Left ventricle myocardium inferior (tissue), 1 donor: ENCODE results near the gene ZNRF4. TPM values are rescaled to one million over a fixed set of nuclear protein-coding genes. Genes with fewer than 3 reads are reported as not detected.
"Not testable (repeated sequence)": the region's sequence is repeated elsewhere in the genome, so short reads cannot be mapped to it uniquely, and the experiment has no call there.

Source experiments
- DNase-seq: peaks from one replicate; pipeline ENCODE4 v3.0.0-alpha.2; 2020
- H3K27ac ChIP-seq: fragments of 200-600 bp; replicated peaks from 2 replicates; pipeline ENCODE4 v1.8.0; 2021
- H3K27me3 ChIP-seq: fragments of 200-600 bp; 2 replicates; pipeline ENCODE4 v1.8.0; 2021; ENCODE audit warnings: low read depth
- H3K36me3 ChIP-seq: fragments of 200-600 bp; 2 replicates; pipeline ENCODE4 v1.8.0; 2021
- H3K4me1 ChIP-seq: fragments of 200-600 bp; 2 replicates; pipeline ENCODE4 v1.8.0; 2021
- H3K4me3 ChIP-seq: fragments of 200-600 bp; 2 replicates; pipeline ENCODE4 v1.8.0; 2021; ENCODE audit warnings: mild to moderate bottlenecking, moderate library complexity
- H3K9me3 ChIP-seq: fragments of 200-600 bp; replicated peaks from 2 replicates; pipeline ENCODE4 v1.8.0; 2021
- intact Hi-C: fragments of 100-400 bp; cut with micrococcal nuclease; formaldehyde crosslinking; loops from one replicate; pipeline ENCODE4 v1.11.0; 2022
- total RNA-seq: library from RNA; stranded (reverse); fragmentation: NEBNext Ultra II Directional; extraction: Animal tissue kit (Norgen Biotek cat#: 25700); gene quantifications from one replicate; pipeline ENCODE4 v1.2.1, GENCODE V29; 2021
- TF ChIP-seq, protein P1 (sequence below): fragments of 200-600 bp; IDR thresholded peaks from 2 replicates; pipeline ENCODE4 v1.8.0; 2021; ENCODE audit warnings: antibody characterized with exemption, mild to moderate bottlenecking, borderline replicate concordance
- donor health status: DM: no; HTN: yes; CAD: no; lungs with severe emphysema.

The ZNRF4 gene
- total RNA-seq, 1 donor from 2014 or later, result not detected

DNA sequence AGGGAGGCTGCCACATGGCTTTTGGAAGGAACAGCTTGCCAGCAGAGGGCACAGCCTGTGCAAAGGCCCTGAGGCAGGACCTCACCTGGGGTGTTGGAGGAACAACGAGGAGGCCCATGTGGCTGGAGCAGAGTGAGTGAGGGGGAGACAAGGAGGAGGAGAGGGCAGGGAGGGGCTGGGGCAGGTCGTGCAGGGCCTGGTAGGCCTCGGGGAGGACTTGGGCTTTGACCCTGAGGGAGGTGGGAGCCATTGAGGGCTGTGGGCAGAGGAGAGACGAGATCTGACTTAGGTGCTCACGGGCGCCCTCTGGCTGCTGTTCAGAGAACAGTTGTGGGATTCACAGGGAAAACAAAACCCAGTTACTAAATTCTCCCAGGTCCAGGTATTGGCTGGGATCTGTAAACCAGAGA is 25.2 kb downstream of the ZNRF4 start:
- Histone ChIP-seq H3K27me3 (peaks cover 99% of the 10 kb centered on the region), H3K9me3 (peaks cover 21% of the 10 kb centered on the region), H3K4me3 (no peak overlapping the region), H3K36me3 (no peaks in the 10 kb centered on the region), H3K27ac (no peak overlapping the region), H3K4me1 (no peaks in the 10 kb centered on the region)
- TF ChIP-seq, protein P1, sequence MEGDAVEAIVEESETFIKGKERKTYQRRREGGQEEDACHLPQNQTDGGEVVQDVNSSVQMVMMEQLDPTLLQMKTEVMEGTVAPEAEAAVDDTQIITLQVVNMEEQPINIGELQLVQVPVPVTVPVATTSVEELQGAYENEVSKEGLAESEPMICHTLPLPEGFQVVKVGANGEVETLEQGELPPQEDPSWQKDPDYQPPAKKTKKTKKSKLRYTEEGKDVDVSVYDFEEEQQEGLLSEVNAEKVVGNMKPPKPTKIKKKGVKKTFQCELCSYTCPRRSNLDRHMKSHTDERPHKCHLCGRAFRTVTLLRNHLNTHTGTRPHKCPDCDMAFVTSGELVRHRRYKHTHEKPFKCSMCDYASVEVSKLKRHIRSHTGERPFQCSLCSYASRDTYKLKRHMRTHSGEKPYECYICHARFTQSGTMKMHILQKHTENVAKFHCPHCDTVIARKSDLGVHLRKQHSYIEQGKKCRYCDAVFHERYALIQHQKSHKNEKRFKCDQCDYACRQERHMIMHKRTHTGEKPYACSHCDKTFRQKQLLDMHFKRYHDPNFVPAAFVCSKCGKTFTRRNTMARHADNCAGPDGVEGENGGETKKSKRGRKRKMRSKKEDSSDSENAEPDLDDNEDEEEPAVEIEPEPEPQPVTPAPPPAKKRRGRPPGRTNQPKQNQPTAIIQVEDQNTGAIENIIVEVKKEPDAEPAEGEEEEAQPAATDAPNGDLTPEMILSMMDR, result peak; percentile 53
- intact Hi-C loops, result no loop called here
- DNase-seq, result no peak

GRCh38 chr19:5481957-5482356 is 26.7 kb downstream of the ZNRF4 start:
- Histone ChIP-seq H3K9me3 (peaks cover 21% of the 10 kb centered on the region), H3K4me1 (no peaks in the 10 kb centered on the region), H3K36me3 (no peaks in the 10 kb centered on the region), H3K27ac (no peak overlapping the region), H3K27me3 (peaks cover 98% of the 10 kb centered on the region), H3K4me3 (no peak overlapping the region)
- TF ChIP-seq, protein P1, result no peak
- DNase-seq, result no peak
- intact Hi-C loops, result no loop called here

GRCh38 chr19:5484398-5485285 is 29.4 kb downstream of the ZNRF4 start:
- no peak overlapping the region for H3K4me3 ChIP-seq
- TF ChIP-seq, protein P1, result no peak
- H3K27me3 ChIP-seq, result peaks cover 97% of the 10 kb centered on the region
- H3K36me3 ChIP-seq, result no peaks in the 10 kb centered on the region
- no peak for DNase-seq
- no peaks in the 10 kb centered on the region for H3K4me1 ChIP-seq
- intact Hi-C loops, result no loop called here
- H3K9me3 ChIP-seq, result peaks cover 21% of the 10 kb centered on the region
- no peak overlapping the region for H3K27ac ChIP-seq

DNA sequence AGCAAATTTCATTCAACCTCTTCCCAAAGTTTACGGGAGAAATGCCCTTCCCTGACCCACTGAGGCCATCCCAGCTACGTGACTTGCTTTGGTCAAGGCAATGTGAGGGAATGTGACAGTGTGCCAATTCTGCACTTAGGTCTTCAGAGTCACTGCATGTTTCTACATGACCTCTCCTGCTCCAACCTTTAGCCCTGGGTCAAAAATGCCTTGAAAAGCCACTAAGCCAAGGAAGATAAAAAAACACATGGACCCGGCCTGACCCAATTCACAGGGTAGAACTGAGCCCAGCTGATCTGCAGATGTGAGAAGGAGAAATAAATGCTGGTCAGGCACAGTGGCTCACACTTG is 30.0 kb downstream of the ZNRF4 start:
- Histone ChIP-seq H3K27ac (no peak overlapping the region), H3K27me3 (peaks cover 97% of the 10 kb centered on the region), H3K4me1 (no peaks in the 10 kb centered on the region), H3K36me3 (no peaks in the 10 kb centered on the region), H3K4me3 (no peak overlapping the region), H3K9me3 (peaks cover 21% of the 10 kb centered on the region)
- DNase-seq, result no peak
- intact Hi-C loops, result no loop called here
- TF ChIP-seq, protein P1, result no peak

GRCh38 chr19:5485658-5486057 is 30.4 kb downstream of the ZNRF4 start:
- H3K4me3 ChIP-seq, H3K36me3 ChIP-seq, H3K4me1 ChIP-seq, DNase-seq, H3K27ac ChIP-seq, intact Hi-C loops: not testable (repeated sequence)
- Histone ChIP-seq H3K9me3 (peaks cover 21% of the 10 kb centered on the region), H3K27me3 (peaks cover 97% of the 10 kb centered on the region)

GRCh38 chr19:5487222-5487621 is 32.0 kb downstream of the ZNRF4 start:
- no peak for DNase-seq
- intact Hi-C loops, result no loop called here
- no peak overlapping the region for H3K27ac ChIP-seq
- H3K27me3 ChIP-seq, result peaks cover 97% of the 10 kb centered on the region
- H3K4me3 ChIP-seq, result no peak overlapping the region
- TF ChIP-seq, protein P1, result no peak
- H3K36me3 ChIP-seq, result no peaks in the 10 kb centered on the region
- H3K9me3 ChIP-seq, result peaks cover 9% of the 10 kb centered on the region
- H3K4me1 ChIP-seq, result no peaks in the 10 kb centered on the region
